Right cardiac atrium (tissue), 5 donors: ENCODE data around the gene UBE2K. TPM values are rescaled to one million over a fixed set of nuclear protein-coding genes. Genes with fewer than 3 reads are reported as not detected.
"Not testable (repeated sequence)": the region's sequence is repeated elsewhere in the genome, so short reads cannot be mapped to it uniquely, and the experiment has no call there.

Experiments used
- ATAC-seq, 2 donors: fragments of 200-7000 bp; cut with Tn5 transposase; one replicate each; pipeline versions ENCODE4 v1.8.0 to v1.9.1; 2020; ENCODE audit warnings: moderate library complexity in 2 of 2, mild to moderate bottlenecking in 1 of 2
- DNase-seq, 3 donors: peaks; one replicate each; pipeline ENCODE4 v3.0.0-alpha.2; 2020
- H3K27ac ChIP-seq: one replicate; pipeline ENCODE4 v1.5.1; 2013; ENCODE audit warnings: mild to moderate bottlenecking, low read length, control low read depth, moderate library complexity
- H3K27me3 ChIP-seq: one replicate; pipeline ENCODE4 v1.6.1; 2013; ENCODE audit not compliant: control insufficient read depth, insufficient read depth
- H3K4me1 ChIP-seq: one replicate; pipeline ENCODE4 v1.6.1; 2013; ENCODE audit warnings: low read length; ENCODE audit not compliant: control insufficient read depth, insufficient read depth
- H3K4me3 ChIP-seq: one replicate; pipeline ENCODE4 v1.5.1; 2013; ENCODE audit warnings: low read length, control low read depth
- H3K9me3 ChIP-seq: one replicate; pipeline ENCODE4 v1.6.1; 2013; ENCODE audit warnings: low read length; ENCODE audit not compliant: control insufficient read depth
- WGBS: extraction: QIAGEN DNeasy Blood & Tissue Kit; methylation state at CpG from one replicate; pipeline ENCODE4 v1.1.7; 2013; 5-methylcytosine and 5-hydroxymethylcytosine counted together
- intact Hi-C, 4 donors: fragments of 100-400 bp; cut with DNase I; formaldehyde crosslinking; loops; one replicate each; pipeline versions ENCODE4 v1.11.0 to v1.14.0; 2022 to 2023
- polyA plus RNA-seq: library from polyadenylated mRNA; stranded (reverse); fragments of 200-250 nt; gene quantifications from one replicate; pipeline ENCODE4 v1.2.3, GENCODE V29; 2013
- total RNA-seq, 4 donors: library from RNA; stranded (reverse); fragmentation: NEBNext Ultra II Directional; extraction: Animal tissue kit (Norgen Biotek cat#: 25700); gene quantifications; one replicate each; pipeline ENCODE4 v1.2.1, GENCODE V29; 2021
- donor health status: healthy with polysubstance abuse.
- donor health status: DM: no; HTN: yes; CAD: no.
- donor health status: DM: no; HTN: no; CAD: no.
- donor health status: DM: no; HTN: yes; CAD: no; lungs with severe emphysema.
- donor health status: DM: yes; HTN: yes; CAD: no.

The UBE2K gene
- total and polyA plus RNA-seq, 5 donors = 38.2 to 59.5 (median 56.9) TPM

- DNase-seq (no peak), ATAC-seq (no peak)
- Histone ChIP-seq H3K4me1 (no peaks in the 10 kb centered on the region), H3K27me3 (no peaks in the 10 kb centered on the region), H3K27ac (no peak overlapping the region), H3K4me3 (no peak overlapping the region), H3K9me3 (no peaks in the 10 kb centered on the region)
- WGBS = 65% methylated on average over 8 of the region's 8 CpGs
- intact Hi-C loops = no loop called here
Observed at GRCh38 chr4:39808231-39808749, 110.4 kb downstream of the UBE2K start.

DNA sequence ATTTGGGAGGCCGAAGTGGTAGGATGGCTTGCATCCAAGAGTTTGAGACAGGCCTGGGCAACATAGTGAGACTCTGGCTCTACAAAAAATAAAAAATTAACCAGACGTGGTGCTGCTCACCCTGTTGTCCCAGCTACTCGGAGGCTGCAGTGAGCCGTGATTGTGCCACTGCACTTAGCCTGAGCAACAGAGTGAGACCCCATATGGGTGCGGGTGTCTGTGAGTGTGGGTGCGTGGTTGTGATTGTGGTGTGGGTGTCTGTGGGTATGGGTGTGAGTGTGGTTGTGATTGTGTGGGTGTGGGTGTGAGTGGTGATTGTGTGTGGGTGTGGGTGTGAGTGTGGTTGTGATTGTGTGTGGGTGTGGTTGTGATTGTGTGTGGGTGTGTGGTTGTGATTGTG lies 114.6 kb downstream of the UBE2K start:
- H3K4me3 ChIP-seq = no peak overlapping the region
- H3K27me3 ChIP-seq = no peaks in the 10 kb centered on the region
- no peaks in the 10 kb centered on the region for H3K4me1 ChIP-seq
- ATAC-seq (no peak), DNase-seq (no peak)
- intact Hi-C loops = no loop called here
- 67% methylated on average over 6 of the region's 6 CpGs for WGBS
- no peak overlapping the region for H3K27ac ChIP-seq
- H3K9me3 ChIP-seq = no peaks in the 10 kb centered on the region

- H3K4me1 ChIP-seq, H3K4me3 ChIP-seq, DNase-seq, H3K27me3 ChIP-seq, H3K9me3 ChIP-seq, ATAC-seq, intact Hi-C loops, H3K27ac ChIP-seq: not testable (repeated sequence)
- no CpG with 5 or more reads among the region's 1 CpG for WGBS
Observed at GRCh38 chr4:39813033-39813432, 115.1 kb downstream of the UBE2K start.

GRCh38 chr4:39813761-39814160 lies 115.8 kb downstream of the UBE2K start:
- H3K4me3 ChIP-seq, H3K27ac ChIP-seq, H3K4me1 ChIP-seq, H3K9me3 ChIP-seq, DNase-seq, intact Hi-C loops, H3K27me3 ChIP-seq, ATAC-seq: not testable (repeated sequence)
- 25% methylated on average over 2 of the region's 2 CpGs for WGBS

DNA sequence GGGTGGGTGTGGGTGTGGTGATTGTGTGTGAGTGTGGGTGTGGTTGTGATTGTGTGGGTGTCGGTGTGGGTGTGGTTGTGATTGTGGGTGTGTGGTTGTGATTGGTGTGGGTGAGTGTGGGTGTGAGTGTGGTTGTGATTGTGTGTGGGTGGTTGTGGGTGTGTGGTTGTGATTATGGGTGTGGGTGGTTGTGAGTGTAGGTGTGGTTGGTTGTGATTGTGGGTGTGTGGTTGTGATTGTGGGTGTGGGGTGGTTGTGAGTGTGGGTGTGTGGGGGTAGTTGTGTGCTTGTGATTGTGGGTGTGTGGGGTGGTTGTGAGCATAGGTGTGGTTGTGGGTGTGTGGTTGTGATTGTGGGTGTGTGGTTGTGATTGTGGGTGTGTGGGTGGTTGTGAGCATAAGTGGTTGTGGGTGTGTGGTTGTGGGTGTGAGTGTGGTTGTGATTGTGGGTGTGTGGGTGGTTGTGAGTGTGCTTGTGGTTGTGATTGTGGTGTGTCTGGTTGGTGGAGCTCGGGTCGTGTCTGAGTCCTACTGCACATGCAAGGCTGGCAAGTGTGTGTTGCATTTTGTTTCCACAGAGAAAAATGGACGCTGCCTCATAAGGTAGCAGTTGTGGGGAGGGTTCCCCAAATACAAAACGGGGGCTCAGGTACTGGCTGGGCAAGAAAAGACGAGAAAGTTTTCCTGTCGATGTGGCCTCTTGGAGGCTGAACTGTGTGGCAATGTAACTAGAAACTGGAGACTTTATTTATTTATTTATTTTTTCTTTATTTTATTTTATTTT lies 116.7 kb downstream of the UBE2K start:
- DNase-seq (no peak), ATAC-seq (no peak)
- H3K4me1 ChIP-seq = no peaks in the 10 kb centered on the region
- intact Hi-C loops = no loop called here
- H3K4me3 ChIP-seq = no peak overlapping the region
- no peaks in the 10 kb centered on the region for H3K27me3 ChIP-seq
- WGBS = 87% methylated on average over 7 of the region's 7 CpGs
- H3K9me3 ChIP-seq = no peaks in the 10 kb centered on the region
- H3K27ac ChIP-seq = no peak overlapping the region

- intact Hi-C loops = no loop called here
- Histone ChIP-seq H3K27me3 (no peaks in the 10 kb centered on the region), H3K4me1 (no peaks in the 10 kb centered on the region), H3K4me3 (no peak overlapping the region), H3K9me3 (no peaks in the 10 kb centered on the region), H3K27ac (no peak overlapping the region)
- WGBS = 94% methylated on average over 5 of the region's 5 CpGs
- ATAC-seq (no peak), DNase-seq (no peak)
Observed at GRCh38 chr4:39818646-39819045, 120.7 kb downstream of the UBE2K start.

- Histone ChIP-seq H3K4me1 (no peaks in the 10 kb centered on the region), H3K27ac (no peak overlapping the region), H3K4me3 (no peak overlapping the region), H3K9me3 (no peaks in the 10 kb centered on the region), H3K27me3 (no peaks in the 10 kb centered on the region)
- 70% methylated on average over 5 of the region's 5 CpGs for WGBS
- intact Hi-C loops = no loop called here
- DNase-seq (no peak), ATAC-seq (peak in 1 of 2 donors; percentile 86)
Observed at GRCh38 chr4:39820186-39820585, 122.2 kb downstream of the UBE2K start.

DNA sequence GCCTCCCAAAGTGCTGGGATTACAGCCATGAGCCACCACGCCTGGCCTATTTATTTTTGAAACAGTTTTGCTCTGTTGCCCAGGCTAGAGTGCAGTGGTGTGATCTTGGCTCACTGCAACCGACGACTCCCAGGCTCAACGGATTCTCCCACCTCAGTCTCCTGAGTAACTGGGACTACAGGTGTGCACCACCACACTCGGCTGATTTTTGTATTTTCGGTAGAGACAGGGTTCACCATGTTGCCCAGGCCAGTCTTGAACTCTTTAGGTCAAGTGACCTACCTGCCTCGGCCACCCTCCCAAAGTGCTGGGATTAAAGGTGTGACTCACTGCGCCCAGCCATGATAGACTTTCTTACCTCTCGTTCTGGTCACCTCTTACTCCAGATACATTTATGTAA lies 124.0 kb downstream of the UBE2K start:
- DNase-seq (no peak), ATAC-seq (no peak)
- 98% methylated on average over 9 of the region's 9 CpGs for WGBS
- Histone ChIP-seq H3K9me3 (no peaks in the 10 kb centered on the region), H3K27me3 (no peaks in the 10 kb centered on the region), H3K27ac (no peak overlapping the region), H3K4me3 (no peak overlapping the region), H3K4me1 (no peaks in the 10 kb centered on the region)
- intact Hi-C loops = no loop called here

- H3K4me1 ChIP-seq = no peaks in the 10 kb centered on the region
- no peak overlapping the region for H3K4me3 ChIP-seq
- ATAC-seq (no peak), DNase-seq (no peak)
- intact Hi-C loops = no loop called here
- H3K27me3 ChIP-seq = no peaks in the 10 kb centered on the region
- no peaks in the 10 kb centered on the region for H3K9me3 ChIP-seq
- no peak overlapping the region for H3K27ac ChIP-seq
Observed at GRCh38 chr4:39822662-39823061, 124.7 kb downstream of the UBE2K start.

DNA sequence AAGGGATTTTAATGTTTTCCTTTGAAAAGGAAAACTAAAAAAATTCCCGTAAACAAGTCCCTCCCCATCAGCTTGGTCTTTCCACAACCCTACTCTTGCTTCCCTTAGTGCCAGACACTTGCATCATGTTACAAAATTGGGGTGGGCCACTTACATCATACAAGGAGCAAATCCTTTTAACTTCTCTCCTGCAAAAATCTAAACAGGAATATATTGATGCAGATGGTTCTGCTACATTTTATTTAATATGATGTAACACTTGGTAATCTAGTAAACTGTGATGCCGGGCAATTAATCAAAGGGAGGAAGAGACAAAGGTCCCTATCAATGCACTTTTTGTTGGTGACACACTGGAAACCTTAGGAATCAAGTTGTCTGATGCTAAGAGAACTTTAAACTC lies 125.3 kb downstream of the UBE2K start:
- Histone ChIP-seq H3K4me3 (no peak overlapping the region), H3K4me1 (no peaks in the 10 kb centered on the region), H3K27ac (no peak overlapping the region), H3K9me3 (no peaks in the 10 kb centered on the region), H3K27me3 (no peaks in the 10 kb centered on the region)
- WGBS = 54% methylated on average over 2 of the region's 2 CpGs
- no peak for DNase-seq
- intact Hi-C loops = no loop called here
- ATAC-seq = peak; percentile 46 to 55

- DNase-seq (no peak), ATAC-seq (no peak)
- 86% methylated on average over 3 of the region's 3 CpGs for WGBS
- no peaks in the 10 kb centered on the region for H3K4me1 ChIP-seq
- no peaks in the 10 kb centered on the region for H3K27me3 ChIP-seq
- H3K9me3 ChIP-seq = no peaks in the 10 kb centered on the region
- intact Hi-C loops = no loop called here
- no peak overlapping the region for H3K27ac ChIP-seq
- no peak overlapping the region for H3K4me3 ChIP-seq
Observed at GRCh38 chr4:39825090-39825489, 127.2 kb downstream of the UBE2K start.
